Omental fat pad (tissue), 4 donors: ENCODE data around the gene SRGAP3. TPM values are rescaled to one million over a fixed set of nuclear protein-coding genes. Genes with fewer than 3 reads are reported as not detected.

Source experiments
- ATAC-seq: fragments of 150-250 bp; one replicate; pipeline ENCODE4 v1.9.1; 2016; ENCODE audit warnings: mild to moderate bottlenecking, moderate library complexity; ENCODE audit not compliant: low FRiP score
- DNase-seq: peaks from one replicate; pipeline ENCODE4 v3.0.0-alpha.2; 2019; ENCODE audit warnings: low spot score
- total RNA-seq, 4 donors: library from RNA; depleted of rRNA; stranded (reverse); fragments of >200 nt; gene quantifications; one replicate each; pipeline ENCODE4 v1.1.0, GENCODE V29; 2016
- TF ChIP-seq, protein P1 (sequence below), 3 donors: fragments of 450-650 bp; IDR thresholded peaks; one replicate each; pipeline ENCODE4 v1.5.1; 2016 to 2017; ENCODE audit warnings: antibody characterized with exemption in 3 of 3, mild to moderate bottlenecking in 3 of 3, moderate library complexity in 2 of 3

The SRGAP3 gene
- total RNA-seq, 4 donors from 2014 or later = 3.0 to 5.3 (median 3.6) TPM

DNA sequence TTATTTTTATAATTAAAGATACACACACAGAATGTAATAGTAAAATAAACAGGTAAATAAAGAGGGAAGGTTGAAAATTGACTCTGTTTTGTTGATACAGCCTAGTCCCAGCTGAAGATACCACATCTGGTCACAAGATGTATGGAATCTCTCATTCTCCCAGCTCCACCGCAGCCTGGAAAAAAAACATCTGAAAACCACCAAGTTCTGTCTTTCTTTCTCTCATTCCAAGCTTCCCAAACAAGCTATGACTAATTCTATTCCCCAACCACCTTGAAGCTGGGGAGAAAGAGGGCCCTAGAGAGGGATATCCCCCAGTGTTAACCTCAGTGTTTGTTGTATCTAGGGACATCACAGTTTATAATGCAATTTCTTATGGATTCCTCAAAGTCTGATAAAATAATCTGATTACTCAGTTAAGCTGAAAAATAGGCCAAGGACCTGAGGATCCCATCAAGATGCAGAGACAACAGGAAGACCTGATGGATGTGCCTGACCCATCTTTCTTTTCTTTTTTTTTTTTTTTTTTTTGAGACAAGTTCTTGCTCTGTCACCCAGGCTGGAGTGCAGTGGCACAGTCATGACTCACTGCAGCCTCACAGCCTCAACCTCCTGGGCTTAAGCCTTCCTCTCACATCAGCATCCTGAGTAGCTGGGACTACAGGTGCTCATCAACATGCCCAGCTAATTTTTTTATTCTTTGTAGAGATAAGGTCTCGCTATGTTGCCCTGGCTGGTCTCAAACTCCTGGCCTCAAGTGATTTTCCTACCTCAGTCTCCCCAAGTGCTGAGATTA, 38.1 kb downstream of the SRGAP3 start:
- DNase-seq (no peak), ATAC-seq (no peak)
- TF ChIP-seq, protein P1, sequence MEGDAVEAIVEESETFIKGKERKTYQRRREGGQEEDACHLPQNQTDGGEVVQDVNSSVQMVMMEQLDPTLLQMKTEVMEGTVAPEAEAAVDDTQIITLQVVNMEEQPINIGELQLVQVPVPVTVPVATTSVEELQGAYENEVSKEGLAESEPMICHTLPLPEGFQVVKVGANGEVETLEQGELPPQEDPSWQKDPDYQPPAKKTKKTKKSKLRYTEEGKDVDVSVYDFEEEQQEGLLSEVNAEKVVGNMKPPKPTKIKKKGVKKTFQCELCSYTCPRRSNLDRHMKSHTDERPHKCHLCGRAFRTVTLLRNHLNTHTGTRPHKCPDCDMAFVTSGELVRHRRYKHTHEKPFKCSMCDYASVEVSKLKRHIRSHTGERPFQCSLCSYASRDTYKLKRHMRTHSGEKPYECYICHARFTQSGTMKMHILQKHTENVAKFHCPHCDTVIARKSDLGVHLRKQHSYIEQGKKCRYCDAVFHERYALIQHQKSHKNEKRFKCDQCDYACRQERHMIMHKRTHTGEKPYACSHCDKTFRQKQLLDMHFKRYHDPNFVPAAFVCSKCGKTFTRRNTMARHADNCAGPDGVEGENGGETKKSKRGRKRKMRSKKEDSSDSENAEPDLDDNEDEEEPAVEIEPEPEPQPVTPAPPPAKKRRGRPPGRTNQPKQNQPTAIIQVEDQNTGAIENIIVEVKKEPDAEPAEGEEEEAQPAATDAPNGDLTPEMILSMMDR (IDR thresholded peaks at IDR 0.05) = no peak

DNA sequence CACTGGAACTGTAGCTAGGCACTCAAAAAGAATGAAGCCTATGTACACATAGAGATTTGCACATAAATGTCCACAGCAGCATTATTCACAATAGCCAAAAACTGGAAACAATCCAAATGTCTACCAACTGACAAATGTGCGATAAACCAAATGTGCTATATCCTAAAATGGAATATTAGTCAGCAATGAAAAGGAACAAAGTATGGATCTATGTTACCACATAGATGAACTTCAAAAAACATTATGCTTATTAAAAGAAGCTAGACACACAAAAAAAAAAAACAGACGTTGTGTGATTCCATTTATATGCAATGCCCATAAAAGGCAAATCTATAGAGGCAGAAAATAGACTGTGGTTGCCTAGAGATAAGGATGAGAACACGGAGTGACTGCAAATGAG, 39.7 kb downstream of the SRGAP3 start:
- TF ChIP-seq, protein P1 (IDR thresholded peaks at IDR 0.05) = no peak
- ATAC-seq (no peak), DNase-seq (no peak)

DNA sequence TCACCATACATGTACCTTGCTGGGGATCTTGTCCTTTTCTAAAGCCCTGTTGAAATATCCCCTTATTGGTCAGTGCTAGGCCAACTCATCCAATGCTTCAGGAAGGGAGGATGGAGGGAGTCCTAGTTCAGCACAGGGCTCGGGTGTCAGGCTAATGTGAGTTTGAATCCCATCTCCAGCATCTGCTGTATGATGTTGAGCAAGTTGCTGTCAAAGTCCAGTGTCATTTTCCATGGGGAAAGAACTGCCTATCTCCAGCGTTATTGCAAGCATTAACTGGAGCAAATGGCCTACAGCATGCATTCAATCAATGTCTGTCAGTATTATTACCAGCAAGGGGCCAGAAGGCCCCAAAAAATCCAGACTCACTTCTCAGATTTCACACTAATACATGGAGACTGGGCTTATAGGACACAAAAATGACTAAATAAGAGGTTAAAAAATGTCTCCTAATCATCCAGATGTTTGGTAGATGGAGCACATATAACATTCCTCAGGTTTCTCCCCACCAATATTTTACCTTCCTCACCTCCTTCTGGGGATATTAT, 40.8 kb downstream of the SRGAP3 start:
- no peak for ATAC-seq
- no peak for DNase-seq
- TF ChIP-seq, protein P1 (IDR thresholded peaks at IDR 0.05) = no peak

DNA sequence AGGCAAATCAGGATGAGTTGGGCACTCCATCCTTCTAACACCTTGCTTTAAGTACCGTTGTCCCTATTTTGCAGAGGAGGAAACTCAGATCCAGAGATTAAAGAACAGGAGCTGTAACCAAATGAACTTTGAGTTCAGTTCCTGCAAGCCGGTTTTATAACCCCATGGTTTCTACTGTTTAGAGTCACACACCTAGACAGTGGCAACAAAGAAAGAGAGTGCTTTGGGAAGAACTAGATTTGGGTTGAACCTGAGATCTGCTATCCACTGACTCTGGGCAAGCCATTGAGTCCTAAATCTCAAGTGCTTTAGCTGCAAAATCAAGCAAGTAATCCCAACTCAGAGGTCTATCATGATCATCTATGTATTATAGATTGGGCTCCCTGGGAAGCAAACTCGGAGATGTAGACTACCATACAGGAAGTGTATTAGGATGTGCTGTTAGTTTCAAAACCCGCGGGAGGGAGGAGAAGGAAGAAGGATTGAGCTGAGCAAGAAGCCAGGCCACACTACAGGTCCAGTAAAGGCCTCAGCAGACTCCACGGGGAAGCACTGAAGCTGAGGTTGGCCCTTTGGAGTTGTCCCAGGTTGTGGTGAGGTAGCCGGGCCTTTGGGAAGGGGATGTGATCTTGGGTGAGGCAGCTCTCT, 42.2 kb downstream of the SRGAP3 start:
- no peak for DNase-seq
- TF ChIP-seq, protein P1 (IDR thresholded peaks at IDR 0.05) = no peak
- ATAC-seq = no peak

DNA sequence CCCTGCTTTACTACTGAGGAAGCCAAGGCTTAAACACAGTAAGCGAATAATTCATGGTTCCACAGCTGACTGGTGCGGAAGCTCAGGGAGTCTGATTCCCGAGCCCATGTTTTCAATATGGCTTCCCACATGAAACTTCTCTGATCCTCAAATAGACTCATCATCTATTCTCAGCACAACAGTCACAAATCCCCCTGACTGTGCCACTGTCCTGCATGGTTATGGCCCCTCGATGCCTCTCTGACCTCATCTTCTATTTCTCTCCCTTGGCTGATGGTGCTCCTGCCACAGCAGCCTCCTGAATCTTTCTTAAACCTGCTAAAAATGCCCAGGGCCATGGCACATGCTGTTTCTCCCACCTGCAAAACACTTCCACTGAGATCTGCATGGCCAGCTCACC, 43.2 kb downstream of the SRGAP3 start:
- ATAC-seq (no peak), DNase-seq (no peak)
- TF ChIP-seq, protein P1 (IDR thresholded peaks at IDR 0.05) = no peak

DNA sequence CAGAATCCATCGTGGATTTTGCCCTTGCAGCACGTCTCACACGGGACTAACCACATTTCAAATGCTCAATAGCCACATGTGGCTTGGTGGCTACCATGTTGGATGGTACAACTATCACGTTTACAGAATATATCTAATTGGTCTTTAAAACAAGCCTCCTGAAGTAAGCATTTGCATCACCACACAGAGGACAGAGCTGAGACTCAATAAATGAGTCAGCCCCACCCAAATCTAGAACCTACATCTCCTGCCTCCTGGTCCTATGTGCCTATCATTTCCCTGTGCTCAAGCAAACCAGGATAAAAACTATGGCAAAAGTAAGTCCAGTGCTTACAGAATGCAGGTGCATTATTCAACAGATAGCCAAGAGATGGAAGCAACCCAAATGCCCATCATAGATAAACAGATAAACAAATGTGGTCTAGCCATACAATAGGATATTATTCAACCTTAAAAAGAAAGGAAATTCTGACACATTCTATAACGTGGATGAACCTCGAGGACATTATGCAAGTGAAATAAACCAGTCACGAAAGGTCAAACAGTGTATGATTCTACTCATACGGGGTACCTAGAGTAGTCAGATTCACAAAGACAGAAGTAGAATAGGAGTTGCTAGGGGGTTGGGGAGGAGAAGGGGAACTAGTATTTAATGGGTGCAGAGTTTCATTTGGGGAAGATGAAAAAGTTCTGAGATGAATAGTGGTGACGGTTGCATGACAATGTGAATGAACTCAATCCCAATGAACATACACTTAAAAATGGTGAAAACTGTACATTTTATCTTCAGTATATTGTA, 43.9 kb downstream of the SRGAP3 start:
- no peak for DNase-seq
- TF ChIP-seq, protein P1 (IDR thresholded peaks at IDR 0.05) = no peak
- no peak for ATAC-seq
